ENCODE results near the gene LSMEM2.
"Not testable (repeated sequence)": the region's sequence is repeated elsewhere in the genome, so short reads cannot be mapped to it uniquely, and the experiment has no call there.

LSMEM2 gene

DNA sequence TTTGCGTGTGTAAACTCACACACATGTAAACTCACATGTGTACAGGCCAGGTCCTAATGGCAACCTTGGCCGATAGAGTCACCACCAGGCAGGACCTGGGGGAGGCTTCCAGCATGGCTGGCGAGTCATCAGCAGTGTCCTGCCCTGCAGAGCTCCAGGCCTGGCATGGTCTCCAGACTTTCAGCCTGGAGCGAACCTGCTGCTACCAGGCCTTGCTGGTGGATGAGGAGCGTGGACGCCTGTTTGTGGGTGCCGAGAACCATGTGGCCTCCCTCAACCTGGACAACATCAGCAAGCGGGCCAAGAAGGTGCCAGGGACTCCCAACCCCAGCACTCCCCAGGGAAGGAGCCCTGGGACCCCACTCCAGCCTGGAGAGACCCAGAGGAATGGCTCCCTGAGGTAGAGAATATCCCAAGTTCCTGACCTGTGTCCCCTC, 8.9 kb upstream of the LSMEM2 start:
- no peak for FAIRE-seq
- no peak for TF ChIP-seq PAX5 (IDR thresholded peaks at IDR 0.05; ENCODE audit: insufficient read depth, low read length, severe bottlenecking)
- TF ChIP-seq POLR2AphosphoS5 (IDR thresholded peaks at IDR 0.05; ENCODE audit: low read depth, low read length), result no peak
- TF ChIP-seq POLR2A (IDR thresholded peaks at IDR 0.05; ENCODE audit: low read depth, low read length), result no peak
- no peak for TF ChIP-seq POU2F2 (IDR thresholded peaks at IDR 0.05; ENCODE audit: low read depth, low read length)
- TF ChIP-seq SPI1 (IDR thresholded peaks at IDR 0.05; ENCODE audit: low read depth, low read length), result no peak
- no peak for TF ChIP-seq TAF1 (IDR thresholded peaks at IDR 0.05; ENCODE audit: low read depth, low read length)
- DNase-seq (ENCODE audit: insufficient read length, low spot score), result no peak

GRCh38 chr3:50270422-50271224, 8.3 kb upstream of the LSMEM2 start:
- TF ChIP-seq POU2F2 (IDR thresholded peaks at IDR 0.05; ENCODE audit: low read depth, low read length) (no peak), POLR2AphosphoS5 (IDR thresholded peaks at IDR 0.05; ENCODE audit: low read depth, low read length) (no peak), SPI1 (IDR thresholded peaks at IDR 0.05; ENCODE audit: low read depth, low read length) (no peak), TAF1 (IDR thresholded peaks at IDR 0.05; ENCODE audit: low read depth, low read length) (no peak), POLR2A (IDR thresholded peaks at IDR 0.05; ENCODE audit: low read depth, low read length) (no peak)
- FAIRE-seq, result no peak
- no peak for DNase-seq (ENCODE audit: insufficient read length, low spot score)

GRCh38 chr3:50271314-50271936, 7.5 kb upstream of the LSMEM2 start:
- FAIRE-seq (no peak), DNase-seq (ENCODE audit: insufficient read length, low spot score) (no peak)
- no peak for TF ChIP-seq POLR2A (IDR thresholded peaks at IDR 0.05; ENCODE audit: low read depth, low read length)
- TF ChIP-seq PAX5 (IDR thresholded peaks at IDR 0.05; ENCODE audit: insufficient read depth, low read length, severe bottlenecking), result no peak
- no peak for TF ChIP-seq TAF1 (IDR thresholded peaks at IDR 0.05; ENCODE audit: low read depth, low read length)
- no peak for TF ChIP-seq SPI1 (IDR thresholded peaks at IDR 0.05; ENCODE audit: low read depth, low read length)
- no peak for TF ChIP-seq POLR2AphosphoS5 (IDR thresholded peaks at IDR 0.05; ENCODE audit: low read depth, low read length)
- TF ChIP-seq POU2F2 (IDR thresholded peaks at IDR 0.05; ENCODE audit: low read depth, low read length), result no peak

DNA sequence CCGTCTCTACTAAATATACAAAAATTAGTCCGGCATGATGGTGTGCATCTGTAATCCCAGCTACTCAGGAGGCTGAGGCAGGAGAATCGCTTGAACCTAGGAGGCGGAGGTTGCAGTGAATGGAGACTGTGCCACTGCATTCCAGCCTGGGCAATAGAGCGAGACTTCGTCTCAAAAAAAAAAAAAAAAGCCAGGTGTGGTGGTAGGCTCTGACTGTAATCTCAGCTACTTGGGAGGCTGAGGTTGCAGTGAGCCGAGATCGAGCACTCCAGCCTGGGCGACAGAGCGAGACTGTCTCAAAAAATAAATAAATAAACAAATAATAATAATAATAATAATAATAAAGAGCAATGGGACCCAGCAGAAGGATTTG, 6.4 kb upstream of the LSMEM2 start:
- FAIRE-seq; DNase-seq (ENCODE audit: insufficient read length, low spot score): not testable (repeated sequence)

GRCh38 chr3:50272911-50273688, 5.8 kb upstream of the LSMEM2 start:
- FAIRE-seq, result peak; percentile 99
- DNase-seq (ENCODE audit: insufficient read length, low spot score), result peak; percentile 99
- TF ChIP-seq POU2F2 (IDR thresholded peaks at IDR 0.05; ENCODE audit: low read depth, low read length), result peak; percentile 72; the same call in 1 of the 2 replicates
- no peak for TF ChIP-seq POLR2AphosphoS5 (IDR thresholded peaks at IDR 0.05; ENCODE audit: low read depth, low read length)
- no peak for TF ChIP-seq SPI1 (IDR thresholded peaks at IDR 0.05; ENCODE audit: low read depth, low read length)
- TF ChIP-seq POLR2A (IDR thresholded peaks at IDR 0.05; ENCODE audit: low read depth, low read length), result no peak
- no peak for TF ChIP-seq TAF1 (IDR thresholded peaks at IDR 0.05; ENCODE audit: low read depth, low read length)
- peak; percentile 29 for TF ChIP-seq PAX5 (IDR thresholded peaks at IDR 0.05; ENCODE audit: insufficient read depth, low read length, severe bottlenecking)

DNA sequence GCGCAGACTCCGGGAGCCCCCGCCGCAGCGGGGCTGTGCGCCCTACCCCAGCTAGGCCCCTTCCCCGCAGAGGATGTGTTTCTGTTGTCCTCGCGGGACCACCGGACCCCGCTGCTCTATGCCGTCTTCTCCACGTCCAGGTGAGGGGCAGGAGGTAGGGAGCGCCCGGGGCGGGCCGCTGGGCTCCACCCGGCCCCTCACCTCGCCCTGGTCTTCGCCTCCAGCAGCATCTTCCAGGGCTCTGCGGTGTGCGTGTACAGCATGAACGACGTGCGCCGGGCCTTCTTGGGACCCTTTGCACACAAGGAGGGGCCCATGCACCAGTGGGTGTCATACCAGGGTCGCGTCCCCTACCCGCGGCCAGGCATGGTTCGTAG, 5.2 kb upstream of the LSMEM2 start:
- FAIRE-seq (no peak), DNase-seq (ENCODE audit: insufficient read length, low spot score) (no peak)
- TF ChIP-seq POLR2AphosphoS5 (IDR thresholded peaks at IDR 0.05; ENCODE audit: low read depth, low read length) (no peak), TAF1 (IDR thresholded peaks at IDR 0.05; ENCODE audit: low read depth, low read length) (no peak), POU2F2 (IDR thresholded peaks at IDR 0.05; ENCODE audit: low read depth, low read length) (no peak), POLR2A (IDR thresholded peaks at IDR 0.05; ENCODE audit: low read depth, low read length) (no peak), SPI1 (IDR thresholded peaks at IDR 0.05; ENCODE audit: low read depth, low read length) (no peak), PAX5 (IDR thresholded peaks at IDR 0.05; ENCODE audit: insufficient read depth, low read length, severe bottlenecking) (no peak)

DNA sequence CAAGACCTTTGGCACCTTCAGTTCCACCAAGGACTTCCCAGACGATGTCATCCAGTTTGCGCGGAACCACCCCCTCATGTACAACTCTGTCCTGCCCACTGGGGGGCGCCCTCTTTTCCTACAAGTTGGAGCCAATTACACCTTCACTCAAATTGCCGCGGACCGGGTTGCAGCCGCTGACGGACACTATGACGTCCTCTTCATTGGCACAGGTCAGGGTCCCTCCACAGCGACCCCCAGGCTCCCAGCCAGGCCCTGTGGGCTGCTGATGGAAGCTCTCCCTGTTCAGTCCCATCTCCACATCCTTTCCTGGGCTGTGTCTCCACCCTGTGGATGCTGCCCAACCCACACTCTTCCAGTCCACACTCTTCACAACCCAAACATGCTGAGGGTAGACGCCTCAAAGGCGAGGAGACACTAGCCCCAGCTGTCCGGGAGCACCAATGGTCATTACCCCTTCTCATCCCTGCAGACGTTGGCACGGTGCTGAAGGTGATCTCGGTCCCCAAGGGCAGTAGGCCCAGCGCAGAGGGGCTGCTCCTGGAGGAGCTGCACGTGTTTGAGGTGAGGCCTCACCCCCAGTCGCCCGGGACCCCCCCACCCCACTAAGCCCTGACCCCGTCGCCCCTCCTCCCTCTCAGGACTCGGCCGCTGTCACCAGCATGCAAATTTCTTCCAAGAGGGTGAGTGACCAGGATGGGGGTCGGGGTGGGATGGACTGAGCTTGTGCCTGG, 4.3 kb upstream of the LSMEM2 start:
- peak; percentile 85 for FAIRE-seq
- peak; percentile 71 for DNase-seq (ENCODE audit: insufficient read length, low spot score)
- no peak for TF ChIP-seq POLR2A (IDR thresholded peaks at IDR 0.05; ENCODE audit: low read depth, low read length)

DNA sequence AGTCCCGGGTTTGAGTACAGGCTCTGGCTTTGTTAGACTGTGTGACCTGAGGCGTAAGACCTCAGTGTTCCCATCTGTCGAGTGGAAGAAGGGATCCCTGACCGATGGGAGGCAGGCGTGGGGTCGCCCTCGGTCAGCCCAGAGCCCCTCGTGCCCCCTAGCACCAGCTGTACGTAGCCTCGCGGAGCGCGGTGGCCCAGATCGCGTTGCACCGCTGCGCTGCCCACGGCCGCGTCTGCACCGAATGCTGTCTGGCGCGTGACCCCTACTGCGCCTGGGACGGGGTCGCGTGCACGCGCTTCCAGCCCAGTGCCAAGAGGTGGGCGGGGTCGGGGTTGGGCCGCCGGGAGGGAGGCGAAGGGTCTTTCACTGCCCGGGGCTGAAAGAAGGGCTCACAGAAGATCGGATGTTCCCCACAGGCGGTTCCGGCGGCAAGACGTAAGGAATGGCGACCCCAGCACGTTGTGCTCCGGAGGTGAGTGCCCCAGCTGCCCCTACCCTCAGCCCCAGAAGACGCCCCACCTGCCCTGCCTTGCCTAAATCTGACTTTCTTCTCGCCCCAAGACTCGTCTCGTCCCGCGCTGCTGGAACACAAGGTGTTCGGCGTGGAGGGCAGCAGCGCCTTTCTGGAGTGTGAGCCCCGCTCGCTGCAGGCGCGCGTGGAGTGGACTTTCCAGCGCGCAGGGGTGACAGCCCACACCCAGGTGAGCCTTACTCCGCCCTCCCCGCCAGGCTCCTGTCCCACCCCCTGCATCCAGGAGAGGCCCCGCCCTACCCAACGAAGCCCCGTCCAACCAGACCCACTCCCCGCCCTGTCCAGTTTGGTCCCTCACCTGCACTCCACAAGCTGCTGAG, 3.5 kb upstream of the LSMEM2 start:
- DNase-seq (ENCODE audit: insufficient read length, low spot score) (no peak), FAIRE-seq (no peak)
- no peak for TF ChIP-seq POLR2A (IDR thresholded peaks at IDR 0.05; ENCODE audit: low read depth, low read length)
- TF ChIP-seq SPI1 (IDR thresholded peaks at IDR 0.05; ENCODE audit: low read depth, low read length), result no peak
- no peak for TF ChIP-seq PAX5 (IDR thresholded peaks at IDR 0.05; ENCODE audit: insufficient read depth, low read length, severe bottlenecking)
- no peak for TF ChIP-seq POU2F2 (IDR thresholded peaks at IDR 0.05; ENCODE audit: low read depth, low read length)
- TF ChIP-seq POLR2AphosphoS5 (IDR thresholded peaks at IDR 0.05; ENCODE audit: low read depth, low read length), result no peak
- no peak for TF ChIP-seq TAF1 (IDR thresholded peaks at IDR 0.05; ENCODE audit: low read depth, low read length)

Measured in GM12891 (cell line).